DOHH2 (cell line): ENCODE measurements around the gene TMOD4.
"Not testable (repeated sequence)": the region's sequence is repeated elsewhere in the genome, so short reads cannot be mapped to it uniquely, and the experiment has no call there.

Source experiments
- H3F3A ChIP-seq: fragments of 200-600 bp; sonication (generic), shearing (Covaris generic); 2 replicates; pipeline ENCODE4 v1.6.0; 2016; ENCODE audit warnings: antibody characterized with exemption, mild to moderate bottlenecking; ENCODE audit not compliant: control insufficient read depth, insufficient read depth
- H3K27ac ChIP-seq: fragments of 200-600 bp; sonication (generic); 2 replicates; pipeline ENCODE4 v1.5.1; 2014; ENCODE audit warnings: low read depth, mild to moderate bottlenecking, low read length, moderate library complexity
- H3K27me3 ChIP-seq: fragments of 200-600 bp; sonication (generic); 2 replicates; pipeline ENCODE4 v1.6.1; 2014; ENCODE audit warnings: mild to moderate bottlenecking, low read length, mixed read lengths; ENCODE audit not compliant: control insufficient read depth
- H3K36me3 ChIP-seq: fragments of 200-600 bp; sonication (generic); 2 replicates; pipeline ENCODE4 v1.6.1; 2014; ENCODE audit warnings: mild to moderate bottlenecking, low read length, moderate library complexity, mixed read lengths; ENCODE audit not compliant: control insufficient read depth
- H3K4me1 ChIP-seq: fragments of 200-600 bp; sonication (generic); 2 replicates; pipeline ENCODE4 v1.6.1; 2014; ENCODE audit warnings: mild to moderate bottlenecking, low read length, mixed read lengths; ENCODE audit not compliant: control insufficient read depth
- H3K4me2 ChIP-seq: fragments of 200-600 bp; sonication (generic); 2 replicates; pipeline ENCODE4 v1.6.0; 2014; ENCODE audit warnings: mild to moderate bottlenecking, low read length, moderate library complexity
- H3K4me3 ChIP-seq: fragments of 200-600 bp; sonication (generic); 2 replicates; pipeline ENCODE4 v1.5.1; 2014; ENCODE audit warnings: mild to moderate bottlenecking, low read length, mixed read lengths
- H3K79me2 ChIP-seq: fragments of 200-600 bp; sonication (generic); 2 replicates; pipeline ENCODE4 v1.6.1; 2014; ENCODE audit warnings: mild to moderate bottlenecking, low read length, mixed read lengths; ENCODE audit not compliant: control insufficient read depth
- H3K9me2 ChIP-seq: fragments of 200-600 bp; sonication (generic); replicated peaks from 2 replicates; pipeline ENCODE4 v1.6.1; 2014; ENCODE audit warnings: mild to moderate bottlenecking, low read length, mixed read lengths; ENCODE audit not compliant: control insufficient read depth
- H3K9me3 ChIP-seq: fragments of 200-600 bp; sonication (generic); 2 replicates; pipeline ENCODE4 v1.6.1; 2014; ENCODE audit warnings: antibody characterized with exemption, low read length, mixed read lengths; ENCODE audit not compliant: control insufficient read depth, insufficient read depth
- H4K20me1 ChIP-seq: fragments of 200-600 bp; sonication (generic); 2 replicates; pipeline ENCODE4 v1.6.0; 2014; ENCODE audit warnings: low read depth, mild to moderate bottlenecking, antibody characterized with exemption, low read length, moderate library complexity; ENCODE audit not compliant: control insufficient read depth, insufficient read depth
- CTCF ChIP-seq: fragments of 200-600 bp; sonication (generic); IDR thresholded peaks from one replicate; pipeline ENCODE4 v1.5.1; 2014; ENCODE audit warnings: antibody characterized with exemption, mild to moderate bottlenecking, low read depth, low read length; ENCODE audit not compliant: poor library complexity, severe bottlenecking
- EZH2phosphoT487 ChIP-seq: fragments of 200-600 bp; sonication (generic); IDR thresholded peaks from 2 replicates; pipeline ENCODE4 v1.6.1; 2017; ENCODE audit warnings: borderline replicate concordance, mild to moderate bottlenecking, antibody characterized with exemption, low read length, moderate library complexity, mixed read lengths

Gene TMOD4

GRCh38 chr1:151196292-151196800 lies 20.6 kb upstream of the TMOD4 start:
- no peaks in the 10 kb centered on the region for H3K27me3 ChIP-seq
- H3K9me2 ChIP-seq = no peaks in the 10 kb centered on the region
- peaks cover 5% of the 10 kb centered on the region; the same call in 1 of the 2 replicates for H4K20me1 ChIP-seq
- peaks cover 16% of the 10 kb centered on the region for H3K36me3 ChIP-seq
- no peak overlapping the region for H3K27ac ChIP-seq
- H3K9me3 ChIP-seq = no peaks in the 10 kb centered on the region
- TF ChIP-seq EZH2phosphoT487 = no peak
- peak; percentile 64 for TF ChIP-seq CTCF
- peaks cover 13% of the 10 kb centered on the region for H3F3A ChIP-seq
- H3K4me2 ChIP-seq = peak overlapping the region; percentile 74
- peaks cover 22% of the 10 kb centered on the region for H3K4me1 ChIP-seq
- H3K79me2 ChIP-seq = peaks cover 37% of the 10 kb centered on the region
- peak overlapping the region; percentile 67 for H3K4me3 ChIP-seq

GRCh38 chr1:151194894-151195594 lies 19.3 kb upstream of the TMOD4 start:
- Histone ChIP-seq H3K36me3 (peaks cover 11% of the 10 kb centered on the region), H3K79me2 (peaks cover 24% of the 10 kb centered on the region), H3K4me1 (peaks cover 25% of the 10 kb centered on the region), H3F3A (peaks cover 13% of the 10 kb centered on the region)
- H3K9me3 ChIP-seq, H4K20me1 ChIP-seq, H3K4me3 ChIP-seq, H3K9me2 ChIP-seq, H3K27me3 ChIP-seq, H3K27ac ChIP-seq, H3K4me2 ChIP-seq: not testable (repeated sequence)

GRCh38 chr1:151193856-151194255 lies 18.1 kb upstream of the TMOD4 start:
- no peaks in the 10 kb centered on the region for H3K9me3 ChIP-seq
- TF ChIP-seq CTCF = no peak
- no peak for TF ChIP-seq EZH2phosphoT487
- H3K36me3 ChIP-seq = peaks cover 7% of the 10 kb centered on the region
- H3K27me3 ChIP-seq = no peaks in the 10 kb centered on the region
- H3K4me1 ChIP-seq = peaks cover 27% of the 10 kb centered on the region
- peaks cover 23% of the 10 kb centered on the region for H3K79me2 ChIP-seq
- H3K9me2 ChIP-seq = no peaks in the 10 kb centered on the region
- no peaks in the 10 kb centered on the region for H4K20me1 ChIP-seq
- H3K4me3 ChIP-seq = no peak overlapping the region
- peaks cover 13% of the 10 kb centered on the region for H3F3A ChIP-seq
- H3K27ac ChIP-seq = no peak overlapping the region
- no peak overlapping the region for H3K4me2 ChIP-seq

GRCh38 chr1:151193304-151193703 lies 17.5 kb upstream of the TMOD4 start:
- no peaks in the 10 kb centered on the region for H4K20me1 ChIP-seq
- peaks cover 32% of the 10 kb centered on the region for H3K4me1 ChIP-seq
- no peak for TF ChIP-seq CTCF
- TF ChIP-seq EZH2phosphoT487 = no peak
- no peaks in the 10 kb centered on the region for H3K27me3 ChIP-seq
- H3K9me2 ChIP-seq = no peaks in the 10 kb centered on the region
- no peak overlapping the region for H3K27ac ChIP-seq
- H3F3A ChIP-seq = peaks cover 13% of the 10 kb centered on the region
- H3K4me3 ChIP-seq = no peak overlapping the region
- peaks cover 3% of the 10 kb centered on the region; the same call in 1 of the 2 replicates for H3K36me3 ChIP-seq
- peaks cover 23% of the 10 kb centered on the region for H3K79me2 ChIP-seq
- no peaks in the 10 kb centered on the region for H3K9me3 ChIP-seq
- no peak overlapping the region for H3K4me2 ChIP-seq
